Measurements from ENCODE around the gene EBF3.

The EBF3 gene

GRCh38 chr10:129837909-129838582 is 126.0 kb downstream of the EBF3 start:
- TF ChIP-seq, protein P1, sequence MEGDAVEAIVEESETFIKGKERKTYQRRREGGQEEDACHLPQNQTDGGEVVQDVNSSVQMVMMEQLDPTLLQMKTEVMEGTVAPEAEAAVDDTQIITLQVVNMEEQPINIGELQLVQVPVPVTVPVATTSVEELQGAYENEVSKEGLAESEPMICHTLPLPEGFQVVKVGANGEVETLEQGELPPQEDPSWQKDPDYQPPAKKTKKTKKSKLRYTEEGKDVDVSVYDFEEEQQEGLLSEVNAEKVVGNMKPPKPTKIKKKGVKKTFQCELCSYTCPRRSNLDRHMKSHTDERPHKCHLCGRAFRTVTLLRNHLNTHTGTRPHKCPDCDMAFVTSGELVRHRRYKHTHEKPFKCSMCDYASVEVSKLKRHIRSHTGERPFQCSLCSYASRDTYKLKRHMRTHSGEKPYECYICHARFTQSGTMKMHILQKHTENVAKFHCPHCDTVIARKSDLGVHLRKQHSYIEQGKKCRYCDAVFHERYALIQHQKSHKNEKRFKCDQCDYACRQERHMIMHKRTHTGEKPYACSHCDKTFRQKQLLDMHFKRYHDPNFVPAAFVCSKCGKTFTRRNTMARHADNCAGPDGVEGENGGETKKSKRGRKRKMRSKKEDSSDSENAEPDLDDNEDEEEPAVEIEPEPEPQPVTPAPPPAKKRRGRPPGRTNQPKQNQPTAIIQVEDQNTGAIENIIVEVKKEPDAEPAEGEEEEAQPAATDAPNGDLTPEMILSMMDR (IDR thresholded peaks at IDR 0.05; ENCODE audit: borderline replicate concordance, insufficient read depth, low read depth, low read length), result no peak
- no peak overlapping the region for H3K4me3 ChIP-seq (ENCODE audit: low read depth, low read length)

DNA sequence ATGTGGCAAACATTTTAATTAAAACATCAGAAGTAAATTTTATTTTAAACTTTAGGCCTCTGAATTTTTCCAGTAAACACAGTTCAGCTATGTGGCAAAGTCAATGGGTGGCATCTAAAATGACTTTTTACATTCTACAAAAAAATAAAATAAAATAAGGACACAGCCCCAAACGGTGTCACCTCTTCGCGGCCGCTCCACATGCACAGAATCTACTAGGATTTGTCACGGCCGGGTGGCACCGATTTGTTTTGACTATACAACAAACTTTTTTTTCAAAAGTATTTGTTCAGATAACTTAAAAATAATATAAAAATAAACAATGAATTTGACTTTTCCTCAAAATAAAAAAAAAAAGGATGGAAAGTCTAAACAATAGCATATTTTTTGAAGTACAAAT is 127.8 kb downstream of the EBF3 start:
- no peak overlapping the region for H3K4me3 ChIP-seq (ENCODE audit: low read depth, low read length)
- TF ChIP-seq, protein P1 (IDR thresholded peaks at IDR 0.05; ENCODE audit: borderline replicate concordance, insufficient read depth, low read depth, low read length), result no peak

DNA sequence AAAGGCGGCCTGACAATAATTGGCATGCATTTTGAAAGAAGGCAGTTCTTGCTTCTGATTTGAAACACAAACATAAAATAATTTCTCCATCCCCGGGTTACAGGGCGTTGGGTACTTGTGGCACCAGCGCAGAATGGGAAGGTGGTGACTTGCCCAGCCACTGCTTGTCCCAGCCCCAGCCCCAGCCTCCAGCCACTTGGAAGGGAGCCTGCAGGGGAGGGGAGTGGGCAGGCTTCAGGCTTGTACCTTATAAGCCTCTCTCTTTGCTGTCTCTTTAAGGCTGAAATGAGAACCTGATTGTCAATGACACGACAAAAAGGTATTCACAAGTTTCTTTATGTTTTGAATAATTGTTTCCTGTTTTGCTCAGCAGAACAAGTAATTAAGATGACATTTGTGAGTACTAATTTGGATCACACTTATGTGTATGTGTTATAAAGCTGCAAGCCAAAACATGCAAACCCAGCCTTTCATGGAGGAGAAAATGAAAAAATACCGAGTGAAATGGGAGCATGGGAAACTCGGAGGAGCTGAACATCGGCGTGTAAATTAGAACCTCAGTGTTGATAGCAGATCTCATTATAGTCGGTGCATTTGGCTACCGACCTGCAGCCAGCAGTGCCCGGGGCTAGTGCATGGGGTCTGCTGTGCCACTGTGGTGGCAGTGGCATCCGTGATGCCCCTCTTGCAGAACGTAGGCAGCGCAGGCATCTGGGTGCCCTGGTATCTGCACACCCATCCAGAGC is 129.9 kb downstream of the EBF3 start:
- TF ChIP-seq, protein P1 (IDR thresholded peaks at IDR 0.05; ENCODE audit: borderline replicate concordance, insufficient read depth, low read depth, low read length), result no peak

DNA sequence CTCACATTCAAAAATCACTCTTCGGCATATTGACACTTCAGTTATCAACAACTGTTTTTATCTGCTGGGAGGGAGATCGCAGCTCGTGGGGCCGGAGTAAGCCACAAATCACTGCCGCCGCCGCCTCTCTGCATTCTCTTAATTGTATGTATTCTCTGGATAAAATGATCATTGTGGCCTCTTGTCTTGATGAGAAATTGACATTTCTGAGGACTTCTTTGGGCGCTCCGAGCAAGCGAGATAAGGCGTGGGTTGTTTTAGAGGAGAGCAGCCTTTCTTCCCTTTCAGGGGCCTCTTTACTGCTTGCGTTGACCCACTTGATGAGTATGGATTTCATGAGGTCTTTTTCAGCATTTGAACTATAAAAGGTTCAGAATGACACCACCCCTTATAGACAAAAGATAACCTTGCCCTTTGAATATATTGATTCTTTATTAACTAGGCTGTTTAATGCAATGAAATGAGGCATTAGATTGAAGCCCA is 130.6 kb downstream of the EBF3 start:
- no peak overlapping the region for H3K4me3 ChIP-seq (ENCODE audit: low read depth, low read length)
- TF ChIP-seq, protein P1 (IDR thresholded peaks at IDR 0.05; ENCODE audit: borderline replicate concordance, insufficient read depth, low read depth, low read length), result no peak

More for the DNA sequence above, 129.9 kb downstream of the EBF3 start:
- no peak overlapping the region for H3K4me3 ChIP-seq (ENCODE audit: low read depth, low read length)

GRCh38 chr10:129832573-129833467 is 131.3 kb downstream of the EBF3 start:
- TF ChIP-seq, protein P1 (IDR thresholded peaks at IDR 0.05; ENCODE audit: borderline replicate concordance, insufficient read depth, low read depth, low read length), result no peak
- no peak overlapping the region for H3K4me3 ChIP-seq (ENCODE audit: low read depth, low read length)

DNA sequence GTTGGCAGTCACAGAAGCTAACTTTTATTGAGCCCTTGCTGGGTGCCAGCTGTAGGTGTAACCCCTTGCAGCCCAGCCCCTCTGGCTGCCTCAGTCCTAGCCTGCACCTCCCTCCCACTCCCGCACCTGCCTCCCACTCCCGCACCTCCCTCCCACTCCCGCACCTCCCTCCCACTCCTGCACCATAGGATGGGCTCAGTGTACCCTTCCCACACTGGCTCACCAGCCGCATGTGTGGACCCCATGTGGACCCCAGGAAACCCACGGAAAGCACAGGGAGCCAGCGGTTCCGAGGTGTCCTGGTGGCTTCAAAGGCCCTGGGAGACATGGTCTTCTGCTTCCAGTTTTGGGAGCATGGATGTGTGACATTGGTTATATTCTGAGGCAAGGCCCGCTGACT is 132.9 kb downstream of the EBF3 start:
- TF ChIP-seq, protein P1 (IDR thresholded peaks at IDR 0.05; ENCODE audit: borderline replicate concordance, insufficient read depth, low read depth, low read length), result no peak
- no peak overlapping the region for H3K4me3 ChIP-seq (ENCODE audit: low read depth, low read length)

Data from GM12875 (cell line).